ENCODE data around the gene R3HCC1L.

DNA sequence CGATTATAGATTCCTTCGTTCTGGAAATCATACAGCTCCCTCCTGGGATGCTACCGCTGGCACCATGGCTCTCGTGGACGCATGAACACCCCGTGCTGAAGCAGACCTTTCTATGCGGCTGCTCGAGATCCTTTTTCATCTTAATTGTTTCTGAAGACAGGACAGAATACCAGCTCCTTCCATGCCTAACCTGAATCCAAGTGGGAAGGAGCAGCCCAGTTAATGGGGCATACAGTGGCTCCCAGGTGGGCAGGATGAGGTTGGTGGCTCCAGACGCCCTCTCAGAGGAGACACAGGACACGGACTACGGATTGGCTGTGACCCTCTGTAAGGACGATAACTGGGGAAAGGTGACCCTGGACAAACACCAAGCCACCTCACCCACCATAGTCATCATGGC lies 152.0 kb downstream of the R3HCC1L start:
- TF ChIP-seq, protein P1, sequence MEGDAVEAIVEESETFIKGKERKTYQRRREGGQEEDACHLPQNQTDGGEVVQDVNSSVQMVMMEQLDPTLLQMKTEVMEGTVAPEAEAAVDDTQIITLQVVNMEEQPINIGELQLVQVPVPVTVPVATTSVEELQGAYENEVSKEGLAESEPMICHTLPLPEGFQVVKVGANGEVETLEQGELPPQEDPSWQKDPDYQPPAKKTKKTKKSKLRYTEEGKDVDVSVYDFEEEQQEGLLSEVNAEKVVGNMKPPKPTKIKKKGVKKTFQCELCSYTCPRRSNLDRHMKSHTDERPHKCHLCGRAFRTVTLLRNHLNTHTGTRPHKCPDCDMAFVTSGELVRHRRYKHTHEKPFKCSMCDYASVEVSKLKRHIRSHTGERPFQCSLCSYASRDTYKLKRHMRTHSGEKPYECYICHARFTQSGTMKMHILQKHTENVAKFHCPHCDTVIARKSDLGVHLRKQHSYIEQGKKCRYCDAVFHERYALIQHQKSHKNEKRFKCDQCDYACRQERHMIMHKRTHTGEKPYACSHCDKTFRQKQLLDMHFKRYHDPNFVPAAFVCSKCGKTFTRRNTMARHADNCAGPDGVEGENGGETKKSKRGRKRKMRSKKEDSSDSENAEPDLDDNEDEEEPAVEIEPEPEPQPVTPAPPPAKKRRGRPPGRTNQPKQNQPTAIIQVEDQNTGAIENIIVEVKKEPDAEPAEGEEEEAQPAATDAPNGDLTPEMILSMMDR (IDR thresholded peaks at IDR 0.05; ENCODE audit: low read depth, low read length, poor library complexity, severe bottlenecking): no peak
- no peak for TF ChIP-seq EZH2phosphoT487 (IDR thresholded peaks at IDR 0.05; ENCODE audit: borderline replicate concordance, low read length)

Data from DOHH2 (cell line).